ENCODE results near the gene WDR53. TPM values are rescaled to one million over a fixed set of nuclear protein-coding genes. Genes with fewer than 3 reads are reported as not detected.
"Not testable (repeated sequence)": the region's sequence is repeated elsewhere in the genome, so short reads cannot be mapped to it uniquely, and the experiment has no call there.

WDR53 gene
- total RNA-seq (10 to 100 TPM; 19.2 to 29.8 (median 25.5) TPM), total RNA-seq (8.1 to 21.5 (median 13.3) reads per million in 29 experiments)
- total RNA-seq (2013), result 20.3 TPM

DNA sequence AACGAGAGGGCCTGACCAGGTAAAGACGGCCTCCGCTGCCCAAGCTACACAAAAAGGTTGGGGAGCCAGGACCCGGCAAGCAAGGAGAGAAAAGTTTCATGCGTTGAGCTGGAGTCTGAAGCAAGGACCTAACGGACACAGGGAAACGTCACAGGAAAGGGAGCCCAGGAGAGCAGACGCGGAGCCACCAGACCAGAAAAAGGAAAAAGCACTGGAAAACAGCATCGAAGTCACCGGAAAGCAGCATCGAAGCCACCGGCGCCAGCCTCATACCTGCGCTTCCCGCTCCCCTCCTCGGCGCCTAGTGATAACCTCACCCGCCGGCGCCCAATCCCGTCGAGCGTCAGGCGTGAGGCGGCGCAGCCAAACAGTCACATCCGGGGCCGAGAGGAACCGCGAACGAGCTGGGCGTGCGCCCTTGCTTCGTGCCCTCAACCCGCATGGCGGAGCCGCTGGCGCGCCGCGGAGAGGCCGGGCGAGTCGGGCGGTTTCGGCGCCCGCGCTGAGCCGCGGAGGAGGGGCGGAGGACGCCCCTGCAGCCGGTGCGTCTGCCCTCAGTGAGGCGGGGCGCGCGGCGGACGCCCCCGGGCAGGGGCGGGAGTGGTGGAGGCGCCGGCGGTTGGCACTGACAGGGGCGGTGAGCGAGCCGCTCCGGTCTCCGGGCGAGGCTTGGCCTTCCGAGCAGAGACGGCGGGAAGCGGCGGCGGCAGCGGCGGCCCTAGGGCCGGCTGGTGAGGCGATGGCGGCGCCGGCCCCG, at the start of gene WDR53, which contains the start of gene FBXO45:
Gene WDR53 (minus strand): TSS at position 309 of the 757 bp plus-strand sequence. CDS start 7,079 bp downstream, outside the sequence.
Gene FBXO45 (plus strand): TSS at position 415 of the 757 bp plus-strand sequence. CDS start 325 bp downstream, at position 740.
- Histone ChIP-seq H3K9me3 (no peaks in the 10 kb centered on the region), H3K27me3 (replicated peaks in 1 of 2; ENCODE audit: control insufficient read depth in 2 of 2, extremely low read depth in 1 of 2, insufficient read depth in 2 of 2, low read length in 1 of 2) (no peaks in the 10 kb centered on the region), H3K36me3 (ENCODE audit: control insufficient read depth in 2 of 2, extremely low read depth in 1 of 2, insufficient read depth in 1 of 2, low read length in 1 of 2) (peaks cover 0 to 6% of the 10 kb centered on the region in 2 donors), H3K27ac (ENCODE audit: low read length) (peak within 1 kb of the TSS; percentile 83), H3K4me3 (ENCODE audit: control insufficient read depth in 1 of 2, extremely low read depth in 1 of 2, low read length in 1 of 2) (peak within 1 kb of the TSS; percentile 72 to 79), H3K4me1 (ENCODE audit: control insufficient read depth in 1 of 2, extremely low read depth in 1 of 2, insufficient read depth in 2 of 2, low read length in 2 of 2) (peaks cover 8 to 33% of the 10 kb centered on the region in 2 experiments)
- ATAC-seq (replicated peaks in 1 of 4), result peak; percentile 92 to 94 (median 92)
- DNase-seq, result peak; percentile 89 to 98 (median 95)
- CTCF ChIA-PET, result interaction anchor here (0.6 to 1.2 kb wide), 4 partner anchors 36 to 315 kb away, joined by 3 to 4 read pairs (median 3); no protein-coding TSS in a partner anchor
- peak within 1 kb of the TSS; percentile 93 to 97 for H3K27ac Mint-ChIP-seq
- peak within 1 kb of the TSS; percentile 87 to 96 (median 94) for H3K4me3 Mint-ChIP-seq
- WGBS (ENCODE audit: insufficient coverage), result under 1% methylated on average over 87 of the region's 87 CpGs
- H3K9me3 Mint-ChIP-seq, result no peaks in the 10 kb centered on the region
- H3K4me1 Mint-ChIP-seq, result peaks cover 33 to 51% (median 49%) of the 10 kb centered on the region in 3 donors
- H3K36me3 Mint-ChIP-seq, result peaks cover 6% of the 10 kb centered on the region
- POLR2A ChIA-PET, result interaction anchor here in 1 of 2 donors (0.6 to 1.3 kb wide), 3 partner anchors 30 to 374 kb away, joined by 3 to 9 read pairs (median 4); partner anchors contain the start of gene NCBP2
- H3K27me3 Mint-ChIP-seq, result no peaks in the 10 kb centered on the region

GRCh38 chr3:196617256-196617655, 48.9 kb upstream of the WDR53 start:
- no peaks in the 10 kb centered on the region for H3K36me3 Mint-ChIP-seq

DNA sequence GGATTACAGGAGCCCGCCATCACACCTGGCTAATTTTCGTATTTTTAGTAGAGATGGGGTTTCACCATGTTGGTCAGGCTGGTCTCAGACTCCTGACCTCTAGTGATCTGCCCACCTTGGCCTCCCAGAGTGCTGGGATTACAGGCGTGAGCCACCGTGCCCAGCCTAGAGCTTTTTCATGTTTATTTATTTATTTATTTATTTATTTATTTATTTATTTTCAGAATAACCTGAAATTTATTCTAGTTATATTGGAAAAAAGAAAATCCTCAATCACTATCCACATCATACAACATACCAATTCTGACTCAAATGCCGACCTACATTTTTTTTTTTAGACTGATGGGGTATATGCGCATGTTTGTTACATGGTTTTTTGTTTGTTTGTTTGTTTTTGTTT, 46.9 kb upstream of the WDR53 start:
- DNase-seq; H3K4me3 Mint-ChIP-seq; H3K27me3 ChIP-seq (replicated peaks in 1 of 2; ENCODE audit: control insufficient read depth in 2 of 2, extremely low read depth in 1 of 2, insufficient read depth in 2 of 2, low read length in 1 of 2); ATAC-seq (replicated peaks in 1 of 4); H3K27ac ChIP-seq (ENCODE audit: low read length); H3K36me3 ChIP-seq (ENCODE audit: control insufficient read depth in 2 of 2, extremely low read depth in 1 of 2, insufficient read depth in 1 of 2, low read length in 1 of 2); H3K9me3 ChIP-seq; H3K9me3 Mint-ChIP-seq; H3K4me3 ChIP-seq (ENCODE audit: control insufficient read depth in 1 of 2, extremely low read depth in 1 of 2, low read length in 1 of 2); H3K36me3 Mint-ChIP-seq; H3K27ac Mint-ChIP-seq; H3K27me3 Mint-ChIP-seq: not testable (repeated sequence)
- WGBS (ENCODE audit: insufficient coverage), result 100% methylated on average over 1 of the region's 6 CpGs
- CTCF ChIA-PET, result interaction anchor here in 1 of 2 donors (0.8 kb wide), 1 partner anchor 70 kb away, joined by 4 read pairs; no protein-coding TSS in a partner anchor
- peaks cover 12 to 33% of the 10 kb centered on the region in 2 experiments for H3K4me1 ChIP-seq (ENCODE audit: control insufficient read depth in 1 of 2, extremely low read depth in 1 of 2, insufficient read depth in 2 of 2, low read length in 2 of 2)
- POLR2A ChIA-PET, result interaction anchor here (0.6 to 0.7 kb wide), 3 partner anchors 18 to 103 kb away, joined by 3 to 4 read pairs (median 4); no protein-coding TSS in a partner anchor
- peaks cover 22 to 30% (median 25%) of the 10 kb centered on the region in 3 donors for H3K4me1 Mint-ChIP-seq

More at GRCh38 chr3:196617256-196617655, 48.9 kb upstream of the WDR53 start:
- Mint-ChIP-seq H3K9me3 (no peaks in the 10 kb centered on the region), H3K4me3 (no peak overlapping the region), H3K27ac (no peak overlapping the region), H3K4me1 (peaks cover 13 to 23% (median 20%) of the 10 kb centered on the region in 3 donors), H3K27me3 (no peaks in the 10 kb centered on the region)
- ATAC-seq (replicated peaks in 1 of 4), result no peak
- no peak overlapping the region for H3K27ac ChIP-seq (ENCODE audit: low read length)
- DNase-seq, result no peak
- no peak overlapping the region for H3K4me3 ChIP-seq (ENCODE audit: control insufficient read depth in 1 of 2, extremely low read depth in 1 of 2, low read length in 1 of 2)
- POLR2A ChIA-PET, result no interaction called here
- WGBS (ENCODE audit: insufficient coverage), result no CpG with 5 or more reads among the region's 5 CpGs
- H3K9me3 ChIP-seq, result no peaks in the 10 kb centered on the region
- H3K36me3 ChIP-seq (ENCODE audit: control insufficient read depth in 2 of 2, extremely low read depth in 1 of 2, insufficient read depth in 1 of 2, low read length in 1 of 2), result no peaks in the 10 kb centered on the region
- CTCF ChIA-PET, result interaction anchor here (0.7 kb wide), 2 partner anchors 8 to 9 kb away, joined by 3 to 5 read pairs; no protein-coding TSS in a partner anchor
- no peaks in the 10 kb centered on the region for H3K27me3 ChIP-seq (replicated peaks in 1 of 2; ENCODE audit: control insufficient read depth in 2 of 2, extremely low read depth in 1 of 2, insufficient read depth in 2 of 2, low read length in 1 of 2)
- H3K4me1 ChIP-seq (ENCODE audit: control insufficient read depth in 1 of 2, extremely low read depth in 1 of 2, insufficient read depth in 2 of 2, low read length in 2 of 2), result peaks cover 4 to 15% of the 10 kb centered on the region in 2 experiments

DNA sequence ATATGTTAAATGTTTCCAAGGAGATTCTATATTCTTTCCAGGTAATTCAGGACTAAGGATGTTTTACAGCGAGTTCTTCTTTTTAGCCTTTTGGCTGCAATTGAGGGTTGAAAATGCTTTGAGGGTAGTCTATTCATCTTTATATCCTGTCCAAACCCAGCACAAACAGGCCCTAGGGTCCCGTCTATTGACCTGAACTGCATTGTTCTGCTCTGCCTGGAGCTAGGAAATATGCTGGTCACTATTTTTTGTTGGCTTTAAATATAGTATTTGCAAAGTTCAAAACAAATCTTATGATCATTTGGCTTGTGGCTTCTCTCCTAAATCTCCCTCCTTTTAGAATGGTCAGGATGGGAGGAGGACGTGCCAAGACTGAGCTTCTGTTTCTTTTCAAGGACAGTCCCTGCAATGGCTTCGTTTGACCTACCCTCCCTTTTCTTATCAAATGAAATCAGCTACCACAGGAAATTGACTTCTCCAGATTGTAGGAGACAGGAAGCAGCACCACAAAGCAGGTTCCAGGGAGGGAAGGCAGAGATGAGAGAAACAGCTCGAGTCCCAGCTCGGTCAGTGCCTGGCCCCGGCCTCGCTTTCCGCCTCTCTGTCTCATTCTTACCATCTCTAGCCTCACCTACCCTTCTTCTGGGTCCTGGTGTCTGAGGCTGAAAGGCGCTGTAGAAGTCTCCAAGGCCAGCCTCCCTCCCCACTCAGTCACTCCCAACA, 43.6 kb upstream of the WDR53 start:
- Histone ChIP-seq H3K4me1 (ENCODE audit: control insufficient read depth in 1 of 2, extremely low read depth in 1 of 2, insufficient read depth in 2 of 2, low read length in 2 of 2) (peaks cover 22 to 42% of the 10 kb centered on the region in 2 experiments), H3K27me3 (replicated peaks in 1 of 2; ENCODE audit: control insufficient read depth in 2 of 2, extremely low read depth in 1 of 2, insufficient read depth in 2 of 2, low read length in 1 of 2) (no peaks in the 10 kb centered on the region), H3K9me3 (no peaks in the 10 kb centered on the region), H3K4me3 (ENCODE audit: control insufficient read depth in 1 of 2, extremely low read depth in 1 of 2, low read length in 1 of 2) (peak overlapping the region in 1 of 2 donors; percentile 54), H3K27ac (ENCODE audit: low read length) (peak overlapping the region; percentile 1), H3K36me3 (ENCODE audit: control insufficient read depth in 2 of 2, extremely low read depth in 1 of 2, insufficient read depth in 1 of 2, low read length in 1 of 2) (no peaks in the 10 kb centered on the region)
- Mint-ChIP-seq H3K4me1 (peaks cover 30 to 35% (median 31%) of the 10 kb centered on the region in 3 donors), H3K9me3 (no peaks in the 10 kb centered on the region), H3K36me3 (no peaks in the 10 kb centered on the region), H3K27me3 (no peaks in the 10 kb centered on the region), H3K4me3 (peak overlapping the region; percentile 9 to 71 (median 17)), H3K27ac (peak overlapping the region; percentile 88 to 89)
- ATAC-seq (replicated peaks in 1 of 4) (peak in 3 of 4 experiments; percentile 11 to 22 (median 15)), DNase-seq (peak in 1 of 35 experiments; percentile 39)
- 49% methylated on average over 6 of the region's 10 CpGs for WGBS (ENCODE audit: insufficient coverage)
- CTCF ChIA-PET, result interaction anchor here (0.6 to 1.6 kb wide), 5 partner anchors 11 to 96 kb away, joined by 3 to 6 read pairs (median 3); no protein-coding TSS in a partner anchor
- POLR2A ChIA-PET, result interaction anchor here in 1 of 2 donors (0.7 kb wide), 1 partner anchor 21 kb away, joined by 3 read pairs; no protein-coding TSS in a partner anchor

- H3K27ac Mint-ChIP-seq, result peak overlapping the region; percentile 88 to 92
- DNase-seq, result peak in 1 of 35 experiments; percentile 46
- no peak overlapping the region for H3K4me3 ChIP-seq (ENCODE audit: control insufficient read depth in 1 of 2, extremely low read depth in 1 of 2, low read length in 1 of 2)
- peak overlapping the region; percentile 47 for H3K27ac ChIP-seq (ENCODE audit: low read length)
- no peaks in the 10 kb centered on the region for H3K36me3 Mint-ChIP-seq
- no peaks in the 10 kb centered on the region for H3K27me3 Mint-ChIP-seq
- H3K4me1 Mint-ChIP-seq, result peaks cover 30 to 36% (median 35%) of the 10 kb centered on the region in 3 donors
- peaks cover 22 to 42% of the 10 kb centered on the region in 2 experiments for H3K4me1 ChIP-seq (ENCODE audit: control insufficient read depth in 1 of 2, extremely low read depth in 1 of 2, insufficient read depth in 2 of 2, low read length in 2 of 2)
- no peaks in the 10 kb centered on the region for H3K27me3 ChIP-seq (replicated peaks in 1 of 2; ENCODE audit: control insufficient read depth in 2 of 2, extremely low read depth in 1 of 2, insufficient read depth in 2 of 2, low read length in 1 of 2)
- H3K36me3 ChIP-seq (ENCODE audit: control insufficient read depth in 2 of 2, extremely low read depth in 1 of 2, insufficient read depth in 1 of 2, low read length in 1 of 2), result no peaks in the 10 kb centered on the region
- no peaks in the 10 kb centered on the region for H3K9me3 ChIP-seq
- ATAC-seq (replicated peaks in 1 of 4), result peak; percentile 18 to 28 (median 22)
- CTCF ChIA-PET, result interaction anchor here (0.5 to 6.4 kb wide), 30 partner anchors 8 to 135 kb away, joined by 3 to 106 read pairs (median 4); partner anchors contain the start of gene NRROS (in 1 of the 2)
- H3K4me3 Mint-ChIP-seq, result peak overlapping the region; percentile 7 to 64 (median 59)
- POLR2A ChIA-PET, result interaction anchor here (0.6 to 0.7 kb wide), 4 partner anchors 37 to 129 kb away, joined by 3 to 8 read pairs (median 4); partner anchors contain the start of genes FBXO45 (in 1 of the 2) and PAK2 (in 1 of the 2)
- H3K9me3 Mint-ChIP-seq, result no peaks in the 10 kb centered on the region
- WGBS (ENCODE audit: insufficient coverage), result no CpG with 5 or more reads among the region's 6 CpGs
Observed at GRCh38 chr3:196609805-196610515, 41.6 kb upstream of the WDR53 start.
